ENCODE measurements around the gene SLCO4A1. TPM values are rescaled to one million over a fixed set of nuclear protein-coding genes. Genes with fewer than 3 reads are reported as not detected.

The SLCO4A1 gene
- total and polyA plus RNA-seq, 4 donors, result 4.7 to 152 (median 42.5) TPM

- TF ChIP-seq CTCF (IDR thresholded peaks at IDR 0.05; ENCODE audit: control extremely low read depth, extremely low read depth), result no peak
- no peak for DNase-seq
Measured at GRCh38 chr20:62686869-62687830, 44.8 kb downstream of the SLCO4A1 start.

GRCh38 chr20:62688083-62688482 is 45.8 kb downstream of the SLCO4A1 start:
- ATAC-seq (ENCODE audit: insufficient read depth, low FRiP score), result no peak
- 87 to 95% methylated on average over 11 of the region's 11 CpGs for WGBS, 2 donors
- peaks cover 7 to 14% (median 10%) of the 10 kb centered on the region in 3 donors for H3K27me3 ChIP-seq (ENCODE audit: control insufficient read depth in 3 of 3, insufficient read depth in 3 of 3, low read length in 2 of 3)

More at GRCh38 chr20:62686869-62687830, 44.8 kb downstream of the SLCO4A1 start:
- WGBS, 2 donors, result 91 to 93% methylated on average over 34 to 37 of the region's 37 CpGs
- no peaks in the 10 kb centered on the region for H3K9me3 ChIP-seq (ENCODE audit: control insufficient read depth in 4 of 4, insufficient read depth in 3 of 4, low read length in 3 of 4)
- no peak for ATAC-seq (ENCODE audit: insufficient read depth, low FRiP score)
- peaks cover 0 to 2% (median 0%) of the 10 kb centered on the region in 4 donors for H3K36me3 ChIP-seq (ENCODE audit: control insufficient read depth in 4 of 4, insufficient read depth in 4 of 4, low read length in 4 of 4)
- H3K27me3 ChIP-seq (ENCODE audit: control insufficient read depth in 3 of 3, insufficient read depth in 3 of 3, low read length in 2 of 3), result peaks cover 5 to 16% (median 10%) of the 10 kb centered on the region in 3 donors
- H3K9ac ChIP-seq (ENCODE audit: insufficient read depth in 1 of 2, low read length in 2 of 2), result no peak overlapping the region
- H3K4me3 ChIP-seq, result no peak overlapping the region
- no peak overlapping the region for H3K27ac ChIP-seq (ENCODE audit: low read depth in 1 of 2, low read length in 1 of 2)
- H3K4me1 ChIP-seq (ENCODE audit: control insufficient read depth in 5 of 5, insufficient read depth in 5 of 5, low read length in 5 of 5), result no peaks in the 10 kb centered on the region

GRCh38 chr20:62688855-62689460 is 46.7 kb downstream of the SLCO4A1 start:
- no peak overlapping the region for H3K27ac ChIP-seq (ENCODE audit: low read depth in 1 of 2, low read length in 1 of 2)
- no peak overlapping the region for H3K9ac ChIP-seq (ENCODE audit: insufficient read depth in 1 of 2, low read length in 2 of 2)
- H3K4me3 ChIP-seq, result no peak overlapping the region
- 73 to 79% methylated on average over 29 of the region's 29 CpGs for WGBS, 2 donors
- no peaks in the 10 kb centered on the region for H3K4me1 ChIP-seq (ENCODE audit: control insufficient read depth in 5 of 5, insufficient read depth in 5 of 5, low read length in 5 of 5)
- ATAC-seq (ENCODE audit: insufficient read depth, low FRiP score) (no peak), DNase-seq (no peak)
- no peaks in the 10 kb centered on the region for H3K9me3 ChIP-seq (ENCODE audit: control insufficient read depth in 4 of 4, insufficient read depth in 3 of 4, low read length in 3 of 4)
- no peak for TF ChIP-seq CTCF (IDR thresholded peaks at IDR 0.05; ENCODE audit: control extremely low read depth, extremely low read depth)
- peaks cover 7 to 8% (median 8%) of the 10 kb centered on the region in 3 donors for H3K27me3 ChIP-seq (ENCODE audit: control insufficient read depth in 3 of 3, insufficient read depth in 3 of 3, low read length in 2 of 3)
- H3K36me3 ChIP-seq (ENCODE audit: control insufficient read depth in 4 of 4, insufficient read depth in 4 of 4, low read length in 4 of 4), result peaks cover 0 to 2% (median 0%) of the 10 kb centered on the region in 4 donors

More at GRCh38 chr20:62688083-62688482, 45.8 kb downstream of the SLCO4A1 start:
- H3K4me1 ChIP-seq (ENCODE audit: control insufficient read depth in 5 of 5, insufficient read depth in 5 of 5, low read length in 5 of 5), result no peaks in the 10 kb centered on the region
- no peak overlapping the region for H3K27ac ChIP-seq (ENCODE audit: low read depth in 1 of 2, low read length in 1 of 2)
- DNase-seq, result no peak
- TF ChIP-seq CTCF (IDR thresholded peaks at IDR 0.05; ENCODE audit: control extremely low read depth, extremely low read depth), result no peak
- no peak overlapping the region for H3K9ac ChIP-seq (ENCODE audit: insufficient read depth in 1 of 2, low read length in 2 of 2)
- peaks cover 0 to 2% (median 0%) of the 10 kb centered on the region in 4 donors for H3K36me3 ChIP-seq (ENCODE audit: control insufficient read depth in 4 of 4, insufficient read depth in 4 of 4, low read length in 4 of 4)
- no peak overlapping the region for H3K4me3 ChIP-seq
- H3K9me3 ChIP-seq (ENCODE audit: control insufficient read depth in 4 of 4, insufficient read depth in 3 of 4, low read length in 3 of 4), result no peaks in the 10 kb centered on the region
